OCI-LY1 (cell line): ENCODE measurements around the gene KSR1.

Source experiments
- H2AFZ ChIP-seq: fragments of 200-600 bp; sonication (generic), shearing (Covaris generic); 2 replicates; pipeline ENCODE4 v1.6.0; 2014; ENCODE audit warnings: antibody characterized with exemption, mild to moderate bottlenecking, low read length
- H3F3A ChIP-seq: fragments of 200-600 bp; sonication (generic), shearing (Covaris generic); 2 replicates; pipeline ENCODE4 v1.6.0; 2014; ENCODE audit warnings: mild to moderate bottlenecking, antibody characterized with exemption, low read length, moderate library complexity; ENCODE audit not compliant: insufficient read depth
- H3K27ac ChIP-seq: fragments of 200-600 bp; sonication (generic); 2 replicates; pipeline ENCODE4 v1.5.1; 2014; ENCODE audit warnings: low read length, mixed run types, mild to moderate bottlenecking, low read depth; ENCODE audit not compliant: poor library complexity, severe bottlenecking
- H3K27me3 ChIP-seq: fragments of 200-600 bp; sonication (generic); 2 replicates; pipeline ENCODE4 v1.6.0; 2014; ENCODE audit warnings: antibody characterized with exemption, mild to moderate bottlenecking, low read length, moderate library complexity; ENCODE audit not compliant: insufficient read depth
- H3K36me3 ChIP-seq: fragments of 200-600 bp; sonication (generic); 2 replicates; pipeline ENCODE4 v1.6.1; 2014; ENCODE audit warnings: mild to moderate bottlenecking, antibody characterized with exemption, low read length, moderate library complexity, mixed read lengths; ENCODE audit not compliant: insufficient read depth
- H3K4me1 ChIP-seq: fragments of 200-600 bp; sonication (generic); 2 replicates; pipeline ENCODE4 v1.5.1; 2014; ENCODE audit warnings: mild to moderate bottlenecking, low read length, moderate library complexity; ENCODE audit not compliant: insufficient read depth, severe bottlenecking
- H3K4me2 ChIP-seq: fragments of 200-600 bp; sonication (generic), shearing (Covaris generic); 2 replicates; pipeline ENCODE4 v1.6.1; 2014; ENCODE audit warnings: low read length
- H3K4me3 ChIP-seq: fragments of 200-600 bp; sonication (generic); 2 replicates; pipeline ENCODE4 v1.5.1; 2014; ENCODE audit warnings: low read length, low read depth, mild to moderate bottlenecking, mixed read lengths; ENCODE audit not compliant: poor library complexity, severe bottlenecking
- H3K79me2 ChIP-seq: fragments of 200-600 bp; shearing (Covaris generic); 2 replicates; pipeline ENCODE4 v1.6.1; 2016; ENCODE audit warnings: mixed run types, low read length, mixed read lengths; ENCODE audit not compliant: insufficient read depth
- H3K9ac ChIP-seq: fragments of 200-600 bp; sonication (generic), shearing (Covaris generic); 2 replicates; pipeline ENCODE4 v1.6.1; 2014; ENCODE audit warnings: mild to moderate bottlenecking, low read length, mixed read lengths
- H3K9me2 ChIP-seq: fragments of 200-600 bp; sonication (generic), shearing (Covaris generic); 2 replicates; pipeline ENCODE4 v1.6.1; 2014; ENCODE audit warnings: low read depth, mild to moderate bottlenecking, low read length, mixed read lengths
- H3K9me3 ChIP-seq: fragments of 200-600 bp; shearing (Covaris generic); 2 replicates; pipeline ENCODE4 v1.6.1; 2014; ENCODE audit warnings: low read length, mixed read lengths
- H4K20me1 ChIP-seq: fragments of 200-600 bp; sonication (generic), shearing (Covaris generic); 2 replicates; pipeline ENCODE4 v1.6.0; 2016; ENCODE audit warnings: mild to moderate bottlenecking, low read length; ENCODE audit not compliant: insufficient read depth
- CTCF ChIP-seq: fragments of 200-600 bp; sonication (generic), shearing (Covaris generic); IDR thresholded peaks from 2 replicates; pipeline ENCODE4 v1.5.1; 2017; ENCODE audit warnings: mild to moderate bottlenecking, antibody characterized with exemption, low read length, moderate library complexity, mixed read lengths
- EZH2 ChIP-seq: fragments of 200-600 bp; sonication (generic), shearing (Covaris generic); IDR thresholded peaks from 2 replicates; pipeline ENCODE4 v1.8.0; 2017; ENCODE audit warnings: borderline replicate concordance, mixed run types, mild to moderate bottlenecking, antibody characterized with exemption, low read length, moderate library complexity, mixed read lengths

Gene KSR1

DNA sequence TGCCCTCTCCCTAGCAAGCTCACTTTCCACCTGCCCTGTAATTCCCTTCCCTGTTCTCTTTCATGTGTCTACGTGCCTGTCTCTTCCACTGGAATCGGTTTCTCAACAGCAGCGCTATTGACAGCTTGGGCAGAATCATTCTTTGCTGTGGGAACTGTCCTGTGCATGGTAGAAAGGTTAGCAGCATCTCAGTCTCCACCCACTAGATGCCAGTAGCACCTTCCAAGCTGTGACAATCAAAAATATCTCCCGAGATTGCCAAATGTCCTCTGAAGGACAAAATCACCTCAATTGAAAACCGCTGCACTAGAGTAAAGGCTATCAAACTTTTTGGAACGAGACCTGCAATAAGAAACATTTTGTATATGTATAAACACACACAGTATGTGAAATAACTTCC, 41.6 kb upstream of the KSR1 start:
- no peak overlapping the region for H3K4me3 ChIP-seq
- H3K9ac ChIP-seq = no peak overlapping the region
- H3K9me3 ChIP-seq = no peaks in the 10 kb centered on the region
- H3K4me2 ChIP-seq = no peak overlapping the region
- no peaks in the 10 kb centered on the region for H3K79me2 ChIP-seq
- no peaks in the 10 kb centered on the region for H4K20me1 ChIP-seq
- no peak overlapping the region for H3K27ac ChIP-seq
- H3K36me3 ChIP-seq = no peaks in the 10 kb centered on the region
- H3K9me2 ChIP-seq = no peaks in the 10 kb centered on the region
- H3F3A ChIP-seq = no peaks in the 10 kb centered on the region
- H2AFZ ChIP-seq = no peak overlapping the region
- TF ChIP-seq EZH2 = no peak
- no peak for TF ChIP-seq CTCF
- no peaks in the 10 kb centered on the region for H3K27me3 ChIP-seq
- no peaks in the 10 kb centered on the region for H3K4me1 ChIP-seq

- Histone ChIP-seq H3K79me2 (no peaks in the 10 kb centered on the region), H3K4me3 (no peak overlapping the region), H4K20me1 (no peaks in the 10 kb centered on the region), H3K9me2 (no peaks in the 10 kb centered on the region), H3K4me2 (no peak overlapping the region), H3F3A (no peaks in the 10 kb centered on the region), H3K27ac (no peak overlapping the region), H3K9ac (no peak overlapping the region), H3K27me3 (no peaks in the 10 kb centered on the region), H3K4me1 (no peaks in the 10 kb centered on the region), H2AFZ (no peak overlapping the region), H3K36me3 (no peaks in the 10 kb centered on the region), H3K9me3 (no peaks in the 10 kb centered on the region)
- TF ChIP-seq EZH2 (no peak), CTCF (no peak)
These were observed 41.0 kb upstream of the KSR1 start for GRCh38 chr17:27415120-27415795.

GRCh38 chr17:27417596-27418365, 38.5 kb upstream of the KSR1 start:
- H4K20me1 ChIP-seq = no peaks in the 10 kb centered on the region
- no peak overlapping the region for H2AFZ ChIP-seq
- no peaks in the 10 kb centered on the region for H3K27me3 ChIP-seq
- no peak overlapping the region for H3K4me2 ChIP-seq
- no peak overlapping the region for H3K27ac ChIP-seq
- H3K9ac ChIP-seq = no peak overlapping the region
- no peaks in the 10 kb centered on the region for H3K36me3 ChIP-seq
- H3K79me2 ChIP-seq = no peaks in the 10 kb centered on the region
- H3K9me3 ChIP-seq = no peaks in the 10 kb centered on the region
- no peaks in the 10 kb centered on the region for H3K4me1 ChIP-seq
- no peaks in the 10 kb centered on the region for H3K9me2 ChIP-seq
- H3F3A ChIP-seq = no peaks in the 10 kb centered on the region
- TF ChIP-seq CTCF (no peak), EZH2 (no peak)
- no peak overlapping the region for H3K4me3 ChIP-seq
